SKM-1 treated with dmso at 0.1 percent for 144 hours (cell line): Measurements from ENCODE around the gene PRKCB.
A peak's percentile ranks its signal among the peaks of the same experiment; 100 is the strongest.

ENCODE experiments used
- DNase-seq: peaks from one replicate; lab custom pipeline; 2025; ENCODE audit not compliant: unreplicated experiment; lab: John Stamatoyannopoulos, UW

Gene PRKCB

DNA sequence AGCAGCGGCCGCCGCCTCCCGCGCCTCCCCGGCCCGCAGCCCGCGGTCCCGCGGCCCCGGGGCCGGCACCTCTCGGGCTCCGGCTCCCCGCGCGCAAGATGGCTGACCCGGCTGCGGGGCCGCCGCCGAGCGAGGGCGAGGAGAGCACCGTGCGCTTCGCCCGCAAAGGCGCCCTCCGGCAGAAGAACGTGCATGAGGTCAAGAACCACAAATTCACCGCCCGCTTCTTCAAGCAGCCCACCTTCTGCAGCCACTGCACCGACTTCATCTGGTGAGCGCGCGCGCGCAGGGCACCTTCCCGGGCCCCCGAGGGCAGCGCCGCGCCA is 258 bp downstream of the PRKCB start:
- DNase-seq: no peak

DNA sequence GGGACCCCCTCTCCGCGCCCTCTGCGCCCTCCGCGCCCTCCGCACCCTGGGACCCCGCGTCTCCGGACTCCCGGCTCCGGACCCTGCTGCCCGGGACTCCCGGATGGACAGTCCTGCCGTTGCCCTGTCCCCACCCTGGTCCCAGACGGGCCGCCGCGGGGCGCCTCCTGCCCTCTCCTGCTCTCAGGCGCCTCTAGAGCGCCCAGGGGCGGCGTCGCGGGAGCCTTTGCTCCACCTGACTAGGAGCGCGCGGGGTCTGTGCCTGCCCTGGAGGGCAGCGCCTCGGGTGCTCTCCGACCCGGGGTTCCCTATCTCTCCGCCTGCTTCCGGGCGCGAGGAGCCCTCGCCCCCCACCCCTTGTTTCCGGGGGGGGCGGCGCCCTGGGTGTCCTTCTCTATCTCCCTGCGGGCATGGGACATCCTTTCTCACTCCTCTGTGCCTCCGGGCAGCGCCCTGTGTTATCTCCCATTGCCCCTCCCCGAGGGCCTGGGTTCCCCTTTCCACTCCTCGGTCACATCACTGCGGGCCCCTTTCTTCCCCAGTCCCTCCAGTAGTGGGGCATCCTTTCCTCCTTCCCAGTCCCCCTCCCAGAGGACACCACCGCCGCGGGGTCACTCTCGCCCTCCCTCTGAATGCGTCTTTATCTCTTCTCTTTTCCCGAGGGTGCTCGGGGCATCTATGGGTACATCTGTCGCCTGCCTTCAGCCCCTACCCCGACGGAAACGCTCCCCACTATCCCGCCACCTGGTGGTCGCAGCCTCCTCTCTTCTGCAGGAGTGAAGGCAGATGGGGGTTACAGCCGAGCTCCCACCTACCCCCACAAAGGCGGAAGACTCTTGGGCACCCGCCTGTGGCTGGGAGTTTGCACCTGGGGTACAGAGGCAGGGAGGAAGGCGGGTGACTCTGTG is 875 bp downstream of the PRKCB start:
- peak; percentile 37 for DNase-seq

DNA sequence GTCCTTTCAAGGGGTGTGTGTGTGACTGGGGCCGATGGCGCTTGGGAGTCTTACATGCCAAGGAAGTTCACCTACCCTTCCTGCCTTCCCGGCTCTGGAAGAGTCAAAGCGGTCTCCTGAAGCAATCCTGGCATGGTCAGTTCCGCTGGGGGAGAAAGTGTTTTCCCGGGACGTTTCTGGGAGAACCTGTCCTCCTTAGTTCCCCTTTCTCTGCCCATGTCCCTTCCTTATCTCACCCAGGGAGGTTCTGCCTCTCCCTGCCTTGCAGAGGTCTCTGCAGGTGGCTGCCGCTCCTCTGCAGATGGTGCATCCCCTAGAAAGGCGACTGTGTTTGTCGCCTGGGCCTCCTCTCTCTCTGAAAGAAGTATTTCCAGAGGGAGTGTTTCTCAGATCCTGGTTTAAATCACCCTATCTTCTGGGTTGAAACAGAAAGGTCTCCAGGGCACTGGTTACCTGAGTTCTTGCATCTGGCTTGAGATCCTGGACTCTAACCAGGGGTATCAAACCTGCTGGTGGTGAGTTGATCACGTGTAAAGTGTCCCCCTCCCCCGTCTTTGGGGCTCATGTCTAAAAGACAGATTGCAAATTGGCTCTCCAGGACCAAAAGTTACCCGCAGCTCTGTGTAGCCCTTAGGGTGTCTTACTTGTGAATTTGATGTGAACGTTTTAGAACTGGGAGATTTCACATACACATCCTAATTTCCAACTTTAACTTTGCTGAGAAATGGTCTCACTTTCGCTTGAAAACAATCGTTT is 1.9 kb downstream of the PRKCB start:
- DNase-seq: no peak

DNA sequence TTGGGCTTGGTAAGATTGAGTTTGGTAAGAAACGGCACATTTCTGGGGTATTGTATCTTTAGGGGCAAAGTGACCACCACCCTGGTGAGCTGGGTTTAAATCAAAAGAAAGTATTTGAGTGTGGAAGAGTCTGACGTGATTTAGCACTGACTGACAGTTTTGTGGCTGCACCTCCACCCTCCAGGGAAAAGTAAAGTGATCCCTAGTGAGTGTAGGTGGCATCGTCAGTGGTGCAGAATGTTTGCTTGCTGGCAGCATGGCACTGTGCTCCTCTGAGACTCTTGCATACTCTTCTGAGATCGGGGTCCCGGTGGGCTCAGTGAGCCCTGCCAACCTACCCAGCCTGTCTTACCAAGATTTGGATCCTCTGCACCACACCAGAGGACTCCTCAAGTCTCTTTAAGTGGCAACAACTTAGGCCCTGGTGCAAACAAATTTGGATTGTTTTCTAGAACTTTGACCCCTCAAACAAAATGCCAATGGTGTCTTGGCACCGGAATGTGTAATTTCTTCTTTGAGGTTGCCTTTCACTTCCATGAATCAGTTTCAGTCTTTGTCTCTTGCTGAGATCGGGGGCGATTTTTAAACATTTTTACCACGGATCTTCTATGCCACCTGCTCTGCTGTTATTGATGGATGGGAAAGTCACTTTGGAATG is 2.8 kb downstream of the PRKCB start:
- DNase-seq: no peak

DNA sequence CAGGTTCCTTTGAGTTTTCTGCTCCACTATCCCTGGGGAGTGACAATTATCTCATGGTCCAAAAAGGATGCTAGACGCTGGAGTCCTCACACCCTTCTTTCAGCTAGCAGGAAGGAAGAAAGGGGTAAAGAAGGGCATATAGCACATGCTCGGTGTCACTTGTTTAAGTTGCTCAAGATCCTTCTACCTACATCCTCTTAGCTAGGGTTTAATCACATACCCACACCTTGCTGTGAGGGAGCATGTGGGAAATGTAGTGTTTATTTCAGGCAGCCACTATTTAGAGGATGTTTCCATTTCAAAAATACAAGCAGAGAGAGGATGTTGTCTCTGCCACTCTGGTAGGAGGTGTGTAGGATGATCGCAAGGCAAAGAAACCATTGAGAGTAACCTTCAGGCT is 4.5 kb downstream of the PRKCB start:
- no peak for DNase-seq

DNA sequence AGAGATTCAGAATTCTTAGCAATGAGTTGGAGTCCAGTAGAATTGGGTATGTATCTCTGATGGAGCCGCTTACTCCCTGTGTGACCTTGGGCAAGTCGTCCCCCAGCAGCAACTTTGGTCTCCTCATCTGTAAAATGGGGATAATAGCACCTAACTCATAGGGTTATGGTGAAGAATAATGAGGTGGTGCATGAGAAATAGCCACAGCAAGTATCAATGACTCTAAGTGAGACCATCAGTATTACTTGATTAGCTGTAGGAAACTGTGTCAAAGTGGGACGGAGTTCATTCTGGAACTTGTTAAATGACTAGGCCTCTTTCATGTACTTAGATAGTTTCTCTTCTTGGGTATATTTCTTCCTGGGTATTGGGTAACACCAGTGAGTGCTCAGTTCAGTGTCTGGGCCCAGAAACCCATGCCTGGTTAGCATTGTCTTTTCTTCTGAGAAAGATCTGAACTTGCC is 6.4 kb downstream of the PRKCB start:
- DNase-seq: no peak

DNA sequence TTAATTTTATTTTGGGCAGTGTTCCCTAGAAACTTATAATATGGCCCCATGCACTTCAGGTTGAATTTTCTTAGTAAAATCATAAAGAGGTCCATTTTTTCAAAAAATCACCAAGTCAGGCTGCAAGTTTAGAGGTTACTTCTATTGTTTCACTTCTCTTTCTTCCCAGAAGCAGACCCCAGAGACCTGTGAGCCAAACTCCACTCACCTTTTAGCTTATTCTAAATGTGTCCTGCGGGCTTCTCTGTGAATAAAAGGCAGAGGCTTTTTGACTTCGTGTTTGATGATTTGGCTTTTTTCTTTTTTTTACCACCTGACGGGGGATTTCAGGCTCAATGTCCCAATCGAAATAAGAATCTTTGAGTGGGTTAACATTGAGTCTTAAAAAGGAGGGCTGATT is 7.4 kb downstream of the PRKCB start:
- DNase-seq: no peak

DNA sequence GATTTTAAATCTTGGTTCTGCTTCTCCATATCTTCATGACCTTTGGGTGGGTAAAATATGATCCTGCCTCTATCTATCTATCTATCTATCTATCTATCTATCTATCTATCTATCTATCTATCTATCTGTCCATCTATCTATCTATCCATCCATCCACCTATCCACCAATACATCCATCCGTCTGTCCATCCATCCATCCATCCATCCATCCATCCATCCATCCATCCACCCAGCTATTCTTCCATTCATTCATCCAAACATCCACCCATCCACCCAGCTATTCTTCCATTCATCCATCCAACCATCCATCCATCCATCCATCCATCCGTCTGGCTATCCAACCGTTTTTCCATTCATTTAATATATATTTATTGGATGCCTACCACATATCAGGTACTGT is 11.5 kb downstream of the PRKCB start:
- no peak for DNase-seq

DNA sequence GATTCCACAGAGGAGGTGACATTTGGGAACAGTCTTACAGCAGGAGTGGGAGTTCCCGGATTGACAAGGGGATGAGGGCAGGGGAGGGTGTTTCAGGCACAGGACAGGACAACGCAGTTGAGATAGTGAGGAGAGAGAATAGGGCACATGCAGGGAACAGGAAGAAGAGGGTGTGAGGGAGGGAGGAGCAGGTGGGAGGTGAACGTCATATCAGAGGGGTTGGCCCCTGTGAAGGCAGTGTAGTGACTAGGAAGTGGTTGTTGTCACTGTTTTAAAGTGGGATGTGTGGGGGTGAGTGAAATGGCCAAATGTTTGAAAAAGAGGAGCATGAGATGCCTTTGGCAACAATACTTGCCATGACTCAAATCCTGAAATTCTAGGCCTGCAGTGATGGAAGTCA is 12.2 kb downstream of the PRKCB start:
- DNase-seq: no peak

DNA sequence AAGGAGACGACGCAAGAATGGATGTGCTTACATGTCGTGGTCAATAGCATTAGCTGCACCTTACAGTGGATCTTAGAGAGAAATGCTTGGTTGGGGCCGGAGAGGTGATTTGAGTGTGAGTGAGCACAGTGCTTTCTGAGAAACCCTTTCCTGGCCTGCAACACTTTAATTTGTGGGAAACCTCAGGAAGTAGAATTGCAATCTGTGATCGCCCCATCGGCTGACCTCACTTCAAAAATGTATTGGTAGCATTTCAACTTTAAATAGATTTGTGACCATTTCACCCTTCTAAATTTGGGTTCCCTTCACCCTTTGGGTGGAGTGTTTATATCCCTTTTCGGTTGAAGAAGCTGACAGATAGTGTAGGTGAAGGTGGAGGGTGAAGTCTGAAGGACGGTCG is 13.2 kb downstream of the PRKCB start:
- no peak for DNase-seq

DNA sequence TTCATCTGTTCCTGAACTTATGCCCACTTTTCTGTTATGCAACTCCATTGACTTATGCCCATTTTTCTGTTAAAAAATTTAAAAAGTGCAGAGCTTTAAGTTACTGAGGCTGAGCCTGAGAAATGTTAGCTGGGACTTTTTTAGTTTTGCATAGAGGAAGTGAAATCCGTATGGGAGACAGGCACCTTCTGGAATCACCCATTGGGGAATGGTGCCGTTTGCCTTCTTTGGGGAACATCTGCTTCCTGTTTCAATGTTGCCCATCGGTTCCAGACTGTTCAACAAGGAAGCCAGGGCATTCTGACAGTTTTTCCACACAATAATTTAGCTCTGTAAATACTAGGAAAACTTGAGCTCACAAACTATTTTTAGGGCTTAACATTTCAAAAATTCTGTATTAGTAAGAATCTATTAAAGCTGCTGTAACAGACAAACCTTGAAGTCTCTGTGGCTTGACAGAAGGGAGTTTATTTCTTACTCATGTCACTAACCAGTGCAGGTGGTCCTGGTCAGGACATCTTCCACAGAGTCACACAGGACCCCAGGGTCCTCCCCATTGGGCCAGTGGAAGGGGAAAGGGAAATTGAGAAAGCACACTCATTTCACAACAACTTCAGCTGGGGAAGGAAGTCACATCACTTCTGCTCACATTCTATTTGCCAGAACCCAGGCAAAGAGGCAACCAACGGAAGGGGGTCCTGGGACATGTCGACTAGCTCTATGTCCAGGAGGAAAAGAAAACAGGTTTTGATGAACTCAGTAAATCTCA is 17.2 kb downstream of the PRKCB start:
- DNase-seq: peak; percentile 45

DNA sequence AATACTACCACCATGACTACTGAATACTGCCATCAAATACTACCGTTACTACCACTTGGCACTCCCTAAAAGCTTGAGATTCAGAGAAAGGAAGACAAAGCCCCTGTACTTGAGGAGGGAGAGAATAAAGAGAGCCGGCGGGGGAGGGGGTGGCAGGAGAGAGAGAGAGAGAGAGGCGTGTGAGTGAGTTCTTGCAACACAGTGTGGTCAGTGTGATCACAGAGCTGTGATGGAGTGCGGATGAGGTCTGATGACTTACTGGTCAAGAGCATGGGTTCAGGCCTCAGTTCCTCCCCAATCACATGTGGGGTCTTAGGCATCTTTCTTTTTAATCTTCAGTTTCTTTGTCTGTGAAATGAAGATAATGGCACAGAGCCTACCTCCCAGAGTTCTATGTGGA is 19.2 kb downstream of the PRKCB start:
- DNase-seq: peak; percentile 88

DNA sequence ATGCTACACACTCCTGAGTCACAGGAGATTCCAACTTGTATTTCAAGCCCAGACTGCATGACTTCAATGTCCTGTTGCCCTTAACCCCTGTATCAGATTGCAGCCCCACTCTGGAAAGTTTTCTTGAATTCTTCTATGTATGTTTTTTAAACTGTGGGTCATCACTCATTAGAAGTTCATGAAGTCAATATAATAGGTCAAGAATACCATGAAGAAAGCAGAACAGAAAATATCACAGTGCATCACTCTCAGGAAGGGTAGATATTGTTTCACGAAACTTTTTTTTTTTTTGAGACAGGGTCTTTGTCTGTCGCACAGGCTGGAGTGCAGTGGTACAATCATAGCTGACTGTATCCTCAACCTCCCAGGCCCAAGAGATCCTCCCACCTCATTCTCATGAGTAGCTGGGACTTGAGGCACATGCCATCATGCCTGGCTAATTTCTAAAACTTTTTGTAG is 20.5 kb downstream of the PRKCB start:
- no peak for DNase-seq

DNA sequence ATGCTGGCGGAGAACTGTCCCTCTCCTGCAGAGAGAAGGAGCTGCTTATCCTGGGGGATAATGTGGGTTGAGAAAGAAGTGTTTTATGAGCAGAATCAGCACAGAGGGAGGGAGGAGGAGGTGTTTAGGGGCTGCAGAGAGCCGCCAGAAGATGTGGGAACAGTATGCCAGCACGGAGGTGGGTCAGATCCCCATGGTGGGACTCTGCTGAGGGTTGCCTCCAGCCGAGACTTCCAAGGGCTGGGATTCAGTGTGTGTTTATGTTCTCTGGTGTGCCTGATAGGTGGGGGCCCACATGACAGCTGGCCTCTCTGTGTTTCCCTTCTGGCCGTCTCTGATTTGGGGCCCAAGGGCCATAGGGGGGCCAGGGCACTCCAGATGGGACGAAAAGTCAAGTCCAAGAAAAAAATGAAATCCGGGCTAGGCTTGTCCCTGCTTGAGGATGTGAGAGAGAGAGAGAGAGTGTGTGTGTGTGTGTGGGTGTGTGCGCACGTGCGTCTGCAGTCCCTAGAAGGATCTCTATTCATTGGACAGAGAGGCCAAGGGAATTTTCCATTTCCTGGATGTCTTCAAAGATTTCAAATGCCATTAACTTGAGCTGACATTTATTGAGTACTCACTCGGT is 21.6 kb downstream of the PRKCB start:
- DNase-seq: no peak

DNA sequence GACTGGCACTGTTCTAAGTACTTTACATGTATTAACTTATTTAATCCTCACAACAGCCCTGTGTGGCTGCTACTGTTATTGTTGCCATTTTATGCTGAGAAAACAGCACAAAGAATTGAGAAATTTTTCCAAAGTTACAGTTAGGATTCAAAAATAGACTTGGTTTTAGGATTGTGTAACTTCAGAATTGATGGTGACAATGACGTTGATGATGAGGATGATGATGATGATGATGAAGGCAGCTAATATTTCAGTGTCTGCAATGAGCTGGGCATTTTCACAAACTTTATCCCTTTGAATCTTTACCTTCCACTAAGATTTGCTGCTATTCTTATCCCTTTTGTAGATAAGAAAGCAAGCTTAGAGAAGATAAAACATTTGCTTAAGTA is 22.1 kb downstream of the PRKCB start:
- no peak for DNase-seq

DNA sequence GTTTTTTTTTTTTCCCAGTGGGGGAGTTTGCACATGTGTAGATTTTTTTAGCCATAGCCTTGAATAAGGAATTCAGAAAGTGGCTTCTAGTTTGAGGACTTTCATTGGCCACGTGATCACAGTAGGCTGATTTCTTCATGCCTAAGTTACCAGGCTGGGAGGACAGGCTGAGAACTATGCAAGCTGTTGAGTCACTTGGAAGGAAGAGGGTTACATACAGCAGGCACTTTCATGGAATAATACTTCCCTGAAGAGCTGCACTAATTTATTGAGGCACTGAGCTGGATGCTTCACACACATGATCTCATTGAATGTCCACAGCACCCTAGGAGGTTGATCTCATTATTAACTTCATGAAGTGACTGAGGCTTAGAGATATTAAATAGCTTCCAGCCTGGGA is 22.8 kb downstream of the PRKCB start:
- DNase-seq: peak; percentile 75

DNA sequence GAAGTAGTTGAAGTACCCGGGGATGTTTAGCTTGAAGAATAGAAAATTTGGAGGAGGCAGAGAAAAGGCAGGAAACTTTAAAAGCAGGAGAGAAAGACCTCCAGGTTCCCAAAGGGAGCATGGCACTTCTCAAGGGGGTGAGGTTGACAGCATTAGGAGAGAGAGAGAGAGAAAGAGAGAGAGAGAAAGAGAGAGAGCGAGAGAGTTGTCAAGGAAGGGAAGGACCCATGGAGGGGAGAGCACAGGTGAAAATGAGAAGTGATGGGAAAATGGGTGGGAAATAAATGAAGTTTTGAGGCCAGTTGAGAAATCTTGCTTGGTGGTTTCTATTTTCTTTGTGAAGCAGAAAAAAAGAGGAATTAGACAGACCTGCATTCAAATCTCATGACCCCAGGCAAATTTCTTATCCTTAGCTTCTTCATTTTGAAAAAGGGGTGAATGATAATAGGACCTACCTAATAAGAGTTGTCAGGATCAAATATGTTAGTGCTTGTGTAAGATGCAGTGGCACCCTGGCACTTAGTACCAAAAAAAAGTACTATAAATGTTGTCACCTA is 24.0 kb downstream of the PRKCB start:
- peak; percentile 74 for DNase-seq

DNA sequence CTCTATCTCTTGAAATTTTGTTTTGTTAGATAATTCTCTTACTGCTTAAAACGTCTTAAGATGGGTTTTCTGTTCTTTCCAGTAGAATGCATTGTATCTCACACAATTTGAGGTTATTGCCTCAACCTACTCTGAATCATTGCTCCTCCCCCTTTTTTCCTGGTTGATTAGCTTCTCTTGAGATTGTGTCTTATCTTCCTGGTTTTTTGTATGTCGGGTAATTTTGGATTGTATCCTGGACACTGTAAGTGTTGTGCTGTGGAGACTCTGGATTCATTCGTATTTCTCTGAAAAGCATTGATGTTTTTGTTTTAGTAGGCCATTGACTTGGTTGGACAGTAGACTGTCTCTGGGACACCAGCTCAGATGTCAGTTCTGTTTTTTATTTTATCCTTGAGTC is 26.1 kb downstream of the PRKCB start:
- no peak for DNase-seq

DNA sequence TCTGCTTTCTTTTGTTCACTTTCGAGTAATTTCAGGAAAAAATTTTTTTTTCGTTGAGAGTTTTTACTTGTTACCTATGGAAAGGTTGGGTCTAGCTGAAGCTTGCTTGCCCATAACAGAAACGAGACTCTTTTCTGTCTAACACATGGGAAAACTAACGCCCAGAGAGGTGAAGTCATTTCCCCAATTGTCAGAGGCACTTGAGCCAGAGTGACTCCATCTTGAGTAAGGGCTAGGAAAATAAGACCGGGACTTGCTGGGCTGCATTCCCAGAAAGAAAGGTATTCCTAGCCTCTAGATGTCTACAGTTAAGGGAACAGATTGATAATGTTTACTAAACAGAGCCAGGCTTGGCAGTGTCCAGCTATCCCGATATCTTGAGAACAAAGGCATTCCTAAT is 26.8 kb downstream of the PRKCB start:
- DNase-seq: no peak
